Cerebellar nuclear complex (tissue), 1 donor: ENCODE data around the gene ZMIZ1.

Experiments
- DNase-seq, 2 experiments: peaks; one replicate each; lab custom pipeline; 2025; lab: John Stamatoyannopoulos, UW

ZMIZ1 gene

DNA sequence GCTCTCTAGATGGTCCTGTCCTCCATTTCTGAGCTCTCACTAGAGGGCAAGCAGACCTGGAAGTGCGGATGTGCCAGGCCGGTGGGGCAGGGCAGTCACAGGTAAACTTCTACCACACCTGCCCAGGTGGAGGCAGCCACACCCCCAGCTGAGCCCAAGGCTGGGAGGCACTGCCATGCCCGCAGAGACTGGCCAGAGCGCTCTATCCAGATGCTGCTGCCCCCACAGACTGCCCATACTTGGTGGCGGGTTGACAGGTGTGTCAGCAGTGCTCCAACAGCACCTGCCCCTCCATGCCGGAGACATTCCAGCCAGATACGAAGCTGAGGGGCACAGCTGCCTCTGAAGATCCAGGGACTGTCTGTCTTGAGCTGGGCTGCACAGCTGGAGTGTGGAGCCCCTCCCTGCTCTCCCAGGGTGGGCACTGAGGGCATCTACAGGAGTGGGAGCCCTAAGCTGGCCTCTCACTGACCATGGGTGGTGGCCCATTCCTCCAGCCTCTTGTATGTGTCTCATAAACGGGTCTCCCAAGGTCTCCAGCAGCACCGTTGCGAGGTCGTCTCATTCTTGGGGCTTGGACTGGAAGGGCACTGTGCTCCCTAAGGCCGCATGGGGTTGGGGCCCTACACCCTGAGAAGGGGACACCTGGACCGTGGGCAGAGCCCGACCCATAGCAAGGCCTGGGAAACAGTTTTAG, 240.4 kb downstream of the ZMIZ1 start:
- DNase-seq: no peak

GRCh38 chr10:79310200-79310865, 241.6 kb downstream of the ZMIZ1 start:
- no peak for DNase-seq

- no peak for DNase-seq
Observed at GRCh38 chr10:79310911-79311573, 242.3 kb downstream of the ZMIZ1 start.

- DNase-seq: no peak
Observed at GRCh38 chr10:79311581-79312407, 243.0 kb downstream of the ZMIZ1 start.

GRCh38 chr10:79312601-79313187, 243.9 kb downstream of the ZMIZ1 start:
- no peak for DNase-seq

DNA sequence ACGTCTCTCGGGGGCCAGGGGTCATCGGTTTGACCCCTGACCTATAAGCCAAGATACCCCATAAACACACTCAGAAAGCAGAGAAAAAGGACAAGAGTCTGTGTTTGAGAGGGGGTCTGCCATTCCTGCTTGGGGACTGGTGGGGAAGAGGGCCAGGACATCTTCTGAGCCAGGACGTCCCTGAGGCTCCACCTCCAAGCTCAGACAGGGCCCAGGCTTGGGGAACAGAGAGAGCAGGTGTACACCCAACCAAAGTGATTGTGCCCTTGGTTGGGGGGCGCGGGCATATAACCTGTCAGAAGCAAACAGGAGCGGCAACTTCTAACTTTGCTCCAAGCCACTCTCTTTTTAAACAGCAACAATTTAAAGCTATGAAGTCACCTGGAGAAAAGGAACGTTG, 244.6 kb downstream of the ZMIZ1 start:
- no peak for DNase-seq

GRCh38 chr10:79313911-79314439, 245.2 kb downstream of the ZMIZ1 start:
- no peak for DNase-seq

- DNase-seq: no peak
Observed at GRCh38 chr10:79314761-79315601, 246.2 kb downstream of the ZMIZ1 start.

DNA sequence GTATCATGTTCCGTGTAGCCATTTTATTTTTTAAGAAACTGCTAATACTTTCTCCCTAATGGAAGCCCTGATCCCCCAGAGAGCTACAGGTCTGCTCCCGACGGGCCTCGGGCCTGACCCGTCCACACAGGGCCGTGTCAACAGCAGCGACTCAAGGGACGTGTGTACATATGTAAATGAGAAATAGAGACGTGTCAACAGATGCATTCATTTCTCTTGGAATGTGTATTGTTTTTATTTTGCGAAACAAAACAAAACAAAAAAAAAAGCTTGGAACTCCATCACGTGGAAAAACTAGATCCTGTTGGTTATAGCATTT, 246.8 kb downstream of the ZMIZ1 start:
- DNase-seq: no peak

GRCh38 chr10:79316671-79317431, 248.1 kb downstream of the ZMIZ1 start:
- DNase-seq: no peak

DNA sequence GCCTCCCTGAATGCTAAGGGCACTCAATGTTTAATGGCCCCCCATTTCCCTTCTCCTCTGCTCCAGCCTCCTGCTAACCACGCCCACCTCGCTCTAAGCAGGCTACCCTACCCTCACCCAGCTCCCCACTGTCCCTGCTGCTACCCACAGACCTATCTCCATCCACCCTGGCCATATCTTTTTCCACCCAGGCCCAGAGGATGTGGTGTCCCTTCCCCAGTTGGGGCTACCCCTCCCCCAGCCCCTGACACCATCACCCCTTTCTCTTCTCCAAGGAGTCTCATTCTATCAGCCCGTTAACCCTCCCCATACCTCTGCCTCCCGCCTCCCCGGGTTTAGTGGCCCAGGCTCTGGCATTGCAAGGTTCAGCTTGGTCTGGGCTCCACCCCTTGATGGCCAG, 249.6 kb downstream of the ZMIZ1 start:
- no peak for DNase-seq

DNA sequence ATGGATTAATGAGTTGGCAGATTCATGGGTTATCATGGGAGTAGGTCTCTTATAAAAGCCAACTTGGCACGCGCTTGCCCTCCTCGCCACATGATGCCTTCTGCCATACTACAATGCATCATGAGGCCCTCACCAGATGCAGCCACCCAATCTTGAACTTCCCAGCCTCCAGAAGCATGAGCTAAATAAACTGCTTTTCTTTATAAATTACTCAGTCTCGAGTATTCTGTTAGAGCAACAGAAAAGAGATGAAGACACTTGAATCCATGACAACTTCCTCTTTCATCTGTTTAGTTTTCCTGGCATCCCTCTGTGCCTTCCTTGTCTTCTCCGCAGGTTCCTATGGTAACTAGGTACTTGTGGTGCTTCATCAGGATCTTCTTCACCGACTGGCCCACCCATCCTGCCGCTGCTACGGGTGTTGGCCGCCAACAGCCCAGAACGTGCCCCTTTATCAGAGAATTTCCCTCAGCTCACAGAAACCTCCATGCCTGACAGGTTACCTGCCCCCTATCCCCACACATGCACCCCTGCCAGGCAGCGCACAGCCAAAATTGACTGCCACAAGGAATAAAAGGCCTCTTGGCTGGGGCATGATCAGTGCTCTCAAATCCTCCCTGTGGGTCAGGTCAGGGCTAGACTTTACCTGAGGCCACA, 250.5 kb downstream of the ZMIZ1 start:
- DNase-seq: no peak

GRCh38 chr10:79320316-79320715, 251.6 kb downstream of the ZMIZ1 start:
- DNase-seq: no peak

- DNase-seq: no peak
Observed at GRCh38 chr10:79320820-79321493, 252.2 kb downstream of the ZMIZ1 start.

- DNase-seq: no peak
Observed at GRCh38 chr10:79321494-79321882, 252.7 kb downstream of the ZMIZ1 start.

- no peak for DNase-seq
Observed at GRCh38 chr10:79321951-79322350, 253.2 kb downstream of the ZMIZ1 start.

GRCh38 chr10:79322616-79323543, 254.1 kb downstream of the ZMIZ1 start:
- DNase-seq: no peak

- DNase-seq: no peak
Observed at GRCh38 chr10:79323602-79324001, 254.8 kb downstream of the ZMIZ1 start.
